Caki2 (cell line): Measurements from ENCODE around the gene CAPZB. TPM values are rescaled to one million over a fixed set of nuclear protein-coding genes. Genes with fewer than 3 reads are reported as not detected.

Experiments
- DNase-seq: peaks from one replicate; pipeline ENCODE4 v3.0.0-alpha.2; 2015; ENCODE audit warnings: low read depth
- in situ Hi-C: cut with HindIII; loops from 2 replicates; pipeline ENCODE4 v1.10.0; 2016; ENCODE audit warnings: low sequenced_read_pairs, low pct_unique_long_range_greater_than_20kb, mixed read lengths
- total RNA-seq: library from RNA; depleted of rRNA; stranded (reverse); fragments of >200 nt; shearing (Covaris generic); gene quantifications from 2 replicates; pipeline ENCODE4 v1.2.3, GENCODE V29; 2014; ENCODE audit warnings: low replicate concordance

Gene CAPZB
- total RNA-seq, 1 experiment from 2014 or later: 321 TPM

GRCh38 chr1:19439464-19440171 lies 45.7 kb downstream of the CAPZB start:
- in situ Hi-C loops: no loop called here

GRCh38 chr1:19438516-19439195 lies 46.7 kb downstream of the CAPZB start:
- DNase-seq: no peak
- in situ Hi-C loops: no loop called here

More at GRCh38 chr1:19439464-19440171, 45.7 kb downstream of the CAPZB start:
- DNase-seq: no peak

- in situ Hi-C loops: no loop called here
- DNase-seq: no peak
Measured at GRCh38 chr1:19437891-19438294, 47.4 kb downstream of the CAPZB start.

GRCh38 chr1:19436716-19437476 lies 48.4 kb downstream of the CAPZB start:
- no peak for DNase-seq
- in situ Hi-C loops: no loop called here

- no peak for DNase-seq
- in situ Hi-C loops: no loop called here
Measured at GRCh38 chr1:19435851-19436455, 49.4 kb downstream of the CAPZB start.

- DNase-seq: no peak
- in situ Hi-C loops: no loop called here
Measured at GRCh38 chr1:19435181-19435580, 50.2 kb downstream of the CAPZB start.

- DNase-seq: no peak
- in situ Hi-C loops: no loop called here
Measured at GRCh38 chr1:19433719-19433998, 51.7 kb downstream of the CAPZB start.

GRCh38 chr1:19432943-19433718 lies 52.2 kb downstream of the CAPZB start:
- DNase-seq: no peak
- in situ Hi-C loops: no loop called here

GRCh38 chr1:19430121-19431068 lies 54.9 kb downstream of the CAPZB start:
- DNase-seq: peak; percentile 51

GRCh38 chr1:19429611-19430010 lies 55.7 kb downstream of the CAPZB start:
- DNase-seq: peak; percentile 62
- in situ Hi-C loops: no loop called here

More at GRCh38 chr1:19430121-19431068, 54.9 kb downstream of the CAPZB start:
- in situ Hi-C loops: no loop called here

GRCh38 chr1:19427087-19427781 lies 58.1 kb downstream of the CAPZB start:
- no peak for DNase-seq
- in situ Hi-C loops: no loop called here

GRCh38 chr1:19426294-19427086 lies 58.8 kb downstream of the CAPZB start:
- in situ Hi-C loops: no loop called here
- no peak for DNase-seq

- in situ Hi-C loops: no loop called here
- no peak for DNase-seq
Measured at GRCh38 chr1:19425646-19426239, 59.6 kb downstream of the CAPZB start.

GRCh38 chr1:19424651-19425570 lies 60.4 kb downstream of the CAPZB start:
- no peak for DNase-seq
- in situ Hi-C loops: no loop called here

GRCh38 chr1:19423130-19423529 lies 62.2 kb downstream of the CAPZB start:
- in situ Hi-C loops: no loop called here
- DNase-seq: no peak
